PC-3 (cell line): ENCODE data around the gene KIAA1217.

Experiments
- CTCF ChIP-seq: fragments of 300-600 bp; sonication (generic); conservative IDR thresholded peaks from 2 replicates; pipeline ENCODE4 v1.5.1; 2017; ENCODE audit warnings: antibody characterized with exemption, low read depth, mild to moderate bottlenecking, low read length
- EZH2phosphoT487 ChIP-seq: fragments of 300-600 bp; sonication (generic); IDR thresholded peaks from 2 replicates; pipeline ENCODE4 v1.6.1; 2018; ENCODE audit warnings: mild to moderate bottlenecking, antibody characterized with exemption, low read length, borderline replicate concordance

GRCh38 chr10:24249829-24250415 is 41.0 kb downstream of the KIAA1217 start:
- no peak for TF ChIP-seq CTCF
- TF ChIP-seq EZH2phosphoT487 = no peak
